ENCODE results near the gene SEPTIN3.
"Not testable (repeated sequence)": the region's sequence is repeated elsewhere in the genome, so short reads cannot be mapped to it uniquely, and the experiment has no call there.

SEPTIN3 gene

DNA sequence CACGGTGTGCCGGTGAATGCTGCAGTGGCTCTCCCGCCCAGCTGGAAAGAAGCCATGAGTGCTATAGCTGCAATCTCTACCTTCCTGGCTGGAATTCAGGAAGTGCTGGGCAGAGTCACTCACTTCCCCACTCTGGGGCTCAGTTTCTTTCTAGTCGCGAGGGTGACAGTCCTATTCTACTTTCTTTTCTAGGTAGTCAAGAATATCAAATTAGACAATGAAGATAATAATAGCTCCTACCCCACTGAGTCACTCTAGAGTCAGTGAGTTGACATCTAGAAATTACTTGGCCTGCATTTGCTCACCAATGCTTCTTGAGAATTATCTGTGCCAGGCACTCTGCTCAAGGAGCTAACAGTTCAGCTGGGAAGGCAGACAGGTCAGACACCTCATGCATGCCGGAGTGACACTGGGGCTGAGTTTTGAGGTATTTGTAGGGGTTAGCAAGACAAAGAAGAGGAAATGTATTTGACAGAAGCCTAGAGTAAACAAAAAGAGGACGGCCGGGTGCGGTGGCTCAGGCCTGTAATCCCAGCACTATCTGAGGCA, 25.5 kb upstream of the SEPTIN3 start:
- no peak for DNase-seq

DNA sequence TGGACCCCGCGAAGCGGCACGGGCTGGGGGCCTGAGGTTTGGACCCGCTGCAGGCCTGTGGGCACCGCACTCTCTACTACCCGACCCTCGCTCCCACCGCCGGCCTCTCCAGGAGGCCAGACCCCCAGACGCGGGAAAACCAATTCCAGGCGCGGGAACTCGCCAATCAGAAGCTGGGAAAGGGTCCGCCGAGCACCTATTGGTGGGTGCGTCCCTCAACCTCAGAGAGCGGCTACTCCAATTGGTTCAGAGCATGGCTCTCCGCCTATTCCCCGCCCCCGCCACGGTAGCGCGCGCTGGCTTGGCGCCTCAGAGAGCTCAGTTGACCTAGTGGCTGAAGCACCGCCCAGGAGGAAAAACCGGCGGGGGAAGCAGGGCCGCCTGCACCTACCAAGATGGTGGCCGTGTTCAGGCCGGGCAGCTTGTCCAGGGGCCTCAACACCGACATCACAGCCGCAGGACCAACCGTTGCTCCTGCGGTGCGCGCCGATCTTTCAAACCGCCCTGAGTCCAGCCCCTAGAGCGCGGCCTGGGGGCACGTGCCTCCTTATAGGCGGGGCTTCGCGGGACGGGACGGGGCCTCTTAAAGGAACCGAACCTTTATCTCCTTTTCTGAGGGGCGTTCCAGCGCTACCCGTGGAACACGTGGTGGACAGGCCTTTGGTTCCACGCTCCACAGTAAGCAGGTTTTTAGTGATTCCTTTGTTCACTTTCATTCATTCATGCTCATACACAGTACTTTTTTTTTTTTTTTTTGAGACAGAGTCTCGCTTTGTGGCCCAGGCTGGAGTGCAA, 22.4 kb upstream of the SEPTIN3 start, which contains the start of gene CENPM:
Gene CENPM (minus strand): TSS at position 524 of the 795 bp plus-strand sequence. CDS start 76 bp downstream, at position 448.
- peak; percentile 84 for DNase-seq

DNA sequence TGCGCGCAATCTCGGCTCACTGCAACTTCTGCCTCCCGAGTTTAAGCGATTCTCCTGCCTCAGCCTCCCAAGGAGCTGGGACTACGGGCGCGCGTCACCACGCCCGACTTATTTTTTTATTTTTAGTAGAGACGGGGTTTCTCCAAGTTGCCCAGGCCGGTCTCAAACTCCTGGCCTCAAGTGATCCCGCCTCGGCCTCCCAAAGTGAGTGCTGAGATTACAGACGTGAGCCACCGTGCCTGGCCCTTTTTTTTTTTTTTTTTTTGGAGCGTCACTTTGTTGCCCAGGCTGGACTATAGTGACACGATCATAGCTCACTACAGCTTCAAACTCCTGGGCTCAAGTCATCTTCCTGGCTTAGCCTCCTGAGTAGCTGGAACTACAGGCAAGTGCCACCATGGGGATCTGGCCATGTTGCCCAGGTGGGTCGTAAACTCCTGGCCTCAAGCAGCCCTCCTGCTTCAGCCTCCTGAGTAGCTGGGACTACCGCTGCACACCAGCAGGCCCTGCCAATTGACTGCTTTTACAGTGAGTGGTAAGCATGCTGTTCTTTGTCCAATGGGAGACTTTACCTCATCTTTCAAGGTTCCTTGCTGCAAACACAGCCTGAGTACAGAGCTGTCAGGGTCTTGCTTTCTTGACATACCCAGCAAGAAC, 21.7 kb upstream of the SEPTIN3 start:
- DNase-seq = no peak

DNA sequence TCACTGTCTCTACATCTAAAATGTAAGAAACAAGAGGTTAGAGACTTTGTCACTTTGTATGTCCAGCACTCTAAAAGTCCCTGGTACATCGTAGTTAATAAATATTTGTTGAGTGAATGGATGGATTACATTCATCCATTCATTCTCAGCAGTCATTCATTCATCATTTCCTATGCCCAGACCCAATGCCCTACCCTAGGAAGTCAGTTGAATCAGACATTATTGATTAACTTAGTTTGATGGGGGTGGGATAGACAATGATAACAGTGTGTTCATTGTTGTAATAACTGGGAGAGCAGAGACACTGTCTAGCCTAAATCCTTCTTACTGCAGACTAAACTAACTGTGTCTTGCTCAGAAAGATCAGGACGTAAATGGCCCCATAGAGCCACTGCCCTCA, 21.1 kb upstream of the SEPTIN3 start:
- no peak for DNase-seq

DNA sequence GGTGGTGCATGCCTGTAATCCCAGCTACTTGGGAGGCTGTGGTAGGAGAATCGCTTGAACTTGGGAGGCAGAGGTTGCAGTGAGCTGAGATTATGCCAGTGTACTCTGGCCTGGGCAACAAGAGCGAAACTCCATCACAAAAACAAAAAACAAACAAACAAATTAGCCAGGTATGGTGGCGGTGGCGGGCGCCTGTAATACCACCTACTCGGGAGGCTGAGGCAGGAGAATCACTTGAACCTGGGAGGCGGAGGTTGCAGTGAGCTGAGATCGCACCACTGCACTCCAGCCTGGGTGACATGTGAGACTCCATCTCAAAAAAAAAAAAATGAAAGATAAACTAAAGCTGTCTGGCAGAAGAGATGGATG, 20.3 kb upstream of the SEPTIN3 start:
- not testable (repeated sequence) for DNase-seq

DNA sequence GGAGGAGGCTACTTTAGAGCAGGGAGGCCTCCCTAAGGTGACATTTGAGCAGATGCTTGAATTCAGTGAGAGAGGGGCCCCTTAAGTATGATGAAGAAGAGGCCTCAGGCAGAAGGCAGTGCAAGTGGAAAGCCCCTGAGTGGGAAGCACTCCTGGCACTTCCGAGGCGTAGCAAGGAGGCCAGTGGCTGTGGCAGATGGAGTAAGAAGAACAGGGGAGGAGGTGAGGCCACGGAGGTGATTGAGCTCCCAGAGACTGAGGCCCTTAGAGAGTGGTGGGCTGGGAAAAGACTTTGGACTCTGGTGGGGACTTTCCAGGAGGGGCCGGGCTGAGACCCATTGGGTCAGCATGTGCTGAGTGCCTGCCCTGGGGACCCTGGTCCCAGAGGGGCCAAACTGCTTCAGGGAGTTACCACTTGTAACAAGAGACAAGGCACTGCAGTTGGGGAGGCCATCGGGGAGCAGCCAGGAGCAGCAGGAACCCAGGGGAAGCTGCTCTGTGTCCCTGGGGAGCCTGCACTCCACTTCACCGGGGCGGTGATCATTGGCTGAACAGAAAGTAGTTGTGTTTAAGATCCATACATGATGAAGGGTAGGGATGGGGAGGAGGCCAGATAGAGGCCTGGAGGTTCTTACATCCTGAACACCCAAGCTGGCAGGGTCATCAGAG, 19.8 kb upstream of the SEPTIN3 start:
- DNase-seq = no peak

DNA sequence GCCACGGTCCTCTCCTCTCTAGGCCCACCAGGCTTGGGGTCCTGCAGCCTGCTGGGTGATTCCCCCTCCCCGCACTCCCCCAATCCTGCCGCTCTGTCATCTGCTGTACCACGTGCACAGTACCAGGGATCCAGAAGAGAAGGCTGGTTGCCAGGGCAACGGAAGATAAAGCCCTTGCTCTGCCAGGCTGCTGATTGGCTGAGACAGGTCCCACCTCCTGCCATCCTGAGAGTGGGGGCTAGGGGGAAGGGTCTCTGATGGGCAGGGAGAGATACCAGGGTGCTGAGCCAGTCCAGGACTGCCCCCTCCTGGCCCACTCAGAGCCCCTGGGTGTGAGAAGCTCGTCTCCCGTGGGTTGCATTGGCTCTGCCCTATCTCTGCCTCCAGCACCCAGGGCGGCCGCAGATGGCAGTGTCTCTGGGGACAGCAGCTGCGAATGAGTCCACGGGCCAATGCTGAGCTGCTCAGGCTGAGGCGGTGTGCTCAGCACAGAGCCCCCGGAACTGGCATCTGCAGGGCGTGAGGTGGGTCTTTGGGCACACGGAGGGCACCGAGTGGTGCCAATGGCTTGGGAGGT, 17.3 kb upstream of the SEPTIN3 start, which contains the start of gene SMIM45:
Gene SMIM45 (plus strand): TSS at position 253 of the 577 bp plus-strand sequence.
- DNase-seq = no peak

DNA sequence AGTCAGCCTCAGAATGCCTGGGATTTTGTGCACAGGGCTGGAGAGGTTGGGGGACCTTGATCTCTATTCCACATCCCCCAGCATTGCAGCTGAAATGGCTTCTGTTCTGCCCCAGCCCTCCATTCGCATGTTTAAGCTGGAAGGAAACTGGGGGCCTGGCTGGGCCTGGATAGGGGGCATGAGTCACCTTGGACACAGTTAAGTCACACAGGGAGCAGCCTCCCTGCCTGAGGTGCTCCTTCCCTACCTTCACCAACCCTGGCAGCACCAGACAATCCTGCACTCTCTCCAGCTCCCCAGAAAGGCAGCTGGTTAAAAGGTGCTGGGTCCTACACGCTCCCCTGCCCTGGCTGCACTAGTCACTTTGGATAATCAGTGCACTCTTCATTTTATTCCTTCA, 16.5 kb upstream of the SEPTIN3 start:
- no peak for DNase-seq

DNA sequence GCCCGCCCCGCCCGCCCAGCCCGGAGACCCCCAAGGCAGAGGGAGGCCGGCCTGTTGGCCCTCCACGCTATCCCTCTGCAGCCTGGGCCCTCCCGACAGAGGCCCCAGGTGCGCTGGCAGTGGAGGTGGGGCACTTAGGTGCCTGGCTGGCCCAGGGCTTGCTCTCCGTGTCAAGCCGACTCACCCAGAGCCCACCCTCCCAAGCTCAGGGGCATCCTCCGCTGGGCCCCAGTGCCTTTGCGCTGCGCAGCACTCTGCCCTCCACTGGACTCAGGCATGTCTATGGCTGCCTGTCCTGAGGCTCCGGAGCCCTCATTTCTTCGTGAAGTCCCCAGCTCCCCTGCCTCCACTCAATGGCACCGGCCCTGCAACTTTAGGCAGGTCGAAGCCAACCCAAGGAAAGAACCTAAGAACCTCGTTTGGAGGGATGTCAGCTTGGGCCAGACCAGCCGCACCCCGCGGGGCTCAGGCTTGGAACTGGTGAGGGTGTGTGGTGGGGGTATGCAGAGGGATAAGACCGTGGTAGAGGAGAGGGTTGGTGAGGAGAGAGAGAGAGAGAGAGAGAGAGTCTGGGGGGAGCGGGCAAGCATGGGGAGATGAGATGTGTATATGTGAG, 11.2 kb upstream of the SEPTIN3 start:
- DNase-seq = no peak

DNA sequence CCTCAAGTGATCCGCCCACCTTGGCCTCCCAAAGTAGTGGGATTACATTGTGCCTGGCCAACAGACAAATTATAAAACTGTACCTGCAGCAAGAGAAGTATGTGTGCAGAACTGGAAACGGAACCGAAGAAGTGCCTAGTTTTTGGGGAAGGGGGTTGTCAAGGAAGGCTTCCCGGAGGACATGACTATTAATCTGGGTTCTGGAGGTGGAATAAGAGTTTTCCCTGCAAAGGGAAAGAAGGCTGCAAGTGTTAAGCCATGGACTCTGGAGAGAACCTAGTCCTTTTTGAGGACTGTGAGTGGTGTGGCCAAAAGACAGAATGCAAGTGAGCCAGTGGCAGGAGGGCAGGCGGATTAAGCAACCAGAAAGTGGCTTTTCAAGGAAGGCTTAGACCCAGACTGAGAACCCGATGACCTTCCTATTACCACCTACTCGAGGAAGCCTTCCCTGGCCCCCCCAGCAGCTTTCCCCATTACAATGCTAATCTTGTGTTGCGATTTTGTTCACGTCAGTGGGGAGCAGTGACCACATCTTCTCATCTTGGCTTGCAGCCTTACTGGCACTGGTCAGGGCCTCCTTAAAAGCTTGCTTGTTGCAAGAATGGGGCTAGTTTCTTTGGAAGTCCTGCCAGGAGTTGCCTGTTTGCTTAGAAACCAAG, 5.7 kb upstream of the SEPTIN3 start:
- no peak for DNase-seq

DNA sequence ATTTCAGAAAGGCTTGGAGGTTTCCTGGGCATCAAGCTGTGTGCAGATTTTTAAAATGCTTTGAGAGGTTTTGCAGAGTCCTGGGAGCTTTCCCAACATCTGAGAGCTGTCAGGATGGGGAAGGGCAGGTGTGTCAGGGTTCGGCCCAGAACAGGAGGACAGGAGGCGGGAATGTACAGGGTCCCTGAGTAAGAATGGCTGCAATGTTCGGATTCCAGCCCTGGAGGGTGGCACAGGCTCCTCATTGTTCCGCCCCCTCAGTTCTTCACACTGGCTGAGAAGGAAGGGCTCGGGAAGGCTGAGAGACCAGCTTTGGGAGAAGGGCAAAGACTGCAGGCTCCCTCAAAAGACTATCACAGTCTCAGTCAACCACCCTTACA, 5.1 kb upstream of the SEPTIN3 start:
- no peak for DNase-seq

DNA sequence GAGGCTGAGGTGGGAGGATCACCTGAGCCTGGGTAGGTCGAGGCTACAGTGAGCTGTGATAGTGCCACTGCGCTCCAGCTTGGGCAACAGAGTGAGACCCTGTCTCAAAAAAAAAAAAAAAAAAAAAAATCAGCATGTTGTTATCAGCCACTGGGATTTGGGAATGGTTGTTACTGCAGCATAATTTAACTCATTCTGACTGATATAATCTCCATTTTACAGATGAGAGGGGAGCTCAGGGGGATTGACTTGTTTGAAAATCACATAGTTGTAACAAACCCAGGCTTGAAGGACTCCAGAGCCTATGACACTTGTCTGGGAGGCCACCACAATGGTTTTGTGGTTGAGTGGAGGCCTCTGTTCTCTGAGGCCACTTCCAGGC, 3.0 kb upstream of the SEPTIN3 start:
- no peak for DNase-seq

DNA sequence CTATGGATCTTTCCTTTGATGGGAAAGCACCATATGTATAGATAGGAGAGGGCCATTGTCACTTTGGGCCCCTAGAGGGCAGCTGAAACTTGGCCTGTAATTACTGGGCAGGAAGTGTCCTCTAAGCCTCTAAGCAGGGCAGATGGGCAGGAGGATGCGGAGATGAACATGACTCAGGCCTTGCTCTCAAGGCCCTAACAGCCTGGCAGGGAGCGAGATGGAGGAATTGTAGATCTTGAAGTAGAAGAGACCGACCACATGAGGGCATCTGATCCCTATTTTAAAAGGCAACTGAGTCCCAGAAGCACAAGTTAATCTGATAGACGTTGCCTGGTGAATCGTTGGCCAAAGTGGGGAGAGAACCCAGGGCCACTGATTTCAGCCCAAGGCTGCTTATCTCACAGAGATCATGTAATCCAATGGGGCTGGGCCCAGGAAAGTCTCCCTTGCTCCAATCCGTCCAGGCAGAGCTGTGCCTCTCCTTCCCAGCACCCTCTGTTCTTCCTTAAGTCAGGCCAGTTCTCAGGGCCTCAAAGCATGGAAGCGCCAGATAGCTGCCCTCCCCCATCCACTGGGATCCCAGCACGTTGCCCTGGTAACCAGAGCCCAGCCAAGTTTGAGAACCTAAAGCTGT, 2.5 kb upstream of the SEPTIN3 start:
- DNase-seq = no peak

DNA sequence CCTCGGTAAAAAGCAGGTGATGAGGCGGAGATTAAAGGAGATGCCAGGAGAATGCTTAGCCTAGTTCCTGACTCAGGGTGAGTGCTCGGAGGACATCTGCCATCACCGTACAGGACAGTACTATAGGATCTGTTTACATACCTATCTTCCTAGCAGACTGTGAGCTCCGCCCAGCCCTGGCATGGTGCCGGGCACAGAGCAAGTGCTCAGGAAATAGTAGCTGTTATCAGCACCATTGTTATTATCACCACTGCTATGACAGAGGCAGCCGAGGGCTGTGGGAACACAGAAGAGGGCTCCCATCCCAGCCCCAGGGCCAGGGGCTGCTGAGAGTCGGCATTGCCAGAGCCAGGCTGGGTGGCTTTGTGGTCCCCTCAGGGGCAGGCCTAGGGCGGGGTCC, 642 bp upstream of the SEPTIN3 start:
- DNase-seq = no peak

DNA sequence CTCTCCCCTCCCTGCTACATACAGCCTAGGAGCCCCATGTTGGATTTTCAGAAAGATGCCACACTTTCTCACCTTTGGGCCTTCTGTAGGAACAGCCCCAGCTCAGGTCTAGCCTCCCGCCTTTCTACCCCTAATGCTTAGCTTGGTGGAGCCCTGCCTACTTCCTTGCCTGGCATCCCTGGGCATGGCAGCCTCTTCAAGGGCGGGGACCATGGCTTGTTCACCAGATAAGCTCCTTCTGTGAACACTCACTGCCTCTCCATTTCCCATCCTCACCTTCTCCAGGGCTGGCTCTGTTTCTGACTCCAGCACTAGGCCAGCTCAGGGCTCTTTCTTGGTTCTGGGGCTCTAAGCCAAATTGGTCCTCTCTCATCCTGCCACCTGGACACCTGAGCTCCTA, 1.4 kb downstream of the SEPTIN3 start:
- no peak for DNase-seq

DNA sequence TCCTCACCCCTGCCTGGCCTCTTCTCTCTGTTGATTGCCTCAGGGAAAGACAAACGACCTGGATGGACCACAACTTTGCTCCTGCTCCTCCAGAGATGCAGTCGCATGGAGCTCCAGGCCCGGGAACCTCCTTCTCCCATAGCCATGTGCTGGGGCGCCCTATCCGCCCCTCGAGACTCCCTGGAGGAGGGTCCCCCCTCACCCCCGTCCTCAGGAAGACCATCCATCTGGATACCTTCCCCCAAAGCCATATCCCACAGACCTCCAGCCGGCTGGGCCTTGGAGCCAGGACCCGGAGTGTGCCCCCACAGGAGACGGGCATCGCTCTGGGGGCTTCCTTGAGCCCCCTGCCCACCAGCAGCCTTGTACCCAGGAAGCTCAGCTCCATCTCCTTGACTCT, 2.2 kb downstream of the SEPTIN3 start:
- DNase-seq = no peak

DNA sequence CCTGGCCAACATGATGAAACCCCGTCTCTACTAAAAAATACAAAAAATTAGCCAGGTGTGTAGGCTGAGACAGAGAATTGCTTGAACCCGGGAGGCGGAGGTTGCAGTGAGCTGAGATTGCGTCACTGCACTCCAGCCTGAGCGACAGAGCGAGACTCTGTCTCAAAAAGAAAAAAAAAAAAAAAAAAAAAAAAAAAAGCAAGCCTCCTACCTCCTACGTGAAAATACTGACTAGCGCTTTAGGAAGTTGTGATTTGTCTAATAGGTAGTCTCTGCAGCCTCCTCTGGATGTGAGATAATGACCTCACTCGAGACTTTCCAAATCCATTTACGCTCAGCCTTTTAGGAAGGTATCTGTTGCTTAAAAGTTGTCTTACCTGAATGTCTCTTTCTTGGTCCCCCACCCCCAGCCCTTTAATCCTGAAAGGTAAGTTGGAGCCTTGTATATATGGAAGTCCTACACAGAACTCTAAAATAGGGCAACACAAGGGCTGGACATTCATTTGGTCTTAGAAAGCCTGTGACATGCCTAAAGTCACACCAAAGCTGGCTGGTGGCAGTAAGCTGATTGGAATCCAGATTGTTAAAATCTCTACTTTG, 5.5 kb downstream of the SEPTIN3 start:
- DNase-seq = no peak

DNA sequence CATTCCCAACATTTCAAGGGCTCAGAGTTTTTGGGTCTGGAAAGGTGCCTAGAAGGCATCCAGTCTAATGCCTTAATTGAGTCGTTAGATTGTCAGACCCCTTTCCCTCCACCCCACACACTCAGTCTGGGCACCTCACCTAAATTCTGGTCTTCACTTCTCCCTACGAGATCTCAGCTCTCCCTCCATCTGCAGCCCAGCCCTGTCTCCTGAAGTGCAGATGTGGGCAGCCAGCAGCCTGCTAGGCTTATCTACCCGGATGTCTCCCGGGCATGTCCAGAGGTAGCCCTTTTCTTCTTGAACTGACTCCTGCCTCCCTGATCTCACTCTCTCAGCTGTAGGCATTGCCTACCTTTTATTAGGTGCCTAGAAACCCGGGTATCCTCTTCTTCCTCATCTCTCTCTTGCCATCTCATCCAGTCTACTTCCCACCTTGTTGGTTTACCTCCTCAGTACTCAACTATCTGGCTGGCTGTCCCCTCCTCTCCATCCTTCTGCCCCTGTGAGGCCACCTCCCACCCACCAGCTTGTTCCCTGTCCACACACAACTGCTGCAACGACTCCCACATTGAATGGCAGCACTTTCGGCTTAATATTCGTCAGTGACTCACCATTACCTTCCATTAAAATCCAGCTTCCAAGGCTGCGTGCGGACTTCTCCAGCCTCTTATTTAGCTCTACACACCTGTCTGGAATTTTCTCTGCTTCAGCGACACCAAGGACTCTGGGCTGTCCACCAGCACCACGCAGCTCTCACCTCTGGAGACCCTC, 6.2 kb downstream of the SEPTIN3 start:
- DNase-seq = no peak

DNA sequence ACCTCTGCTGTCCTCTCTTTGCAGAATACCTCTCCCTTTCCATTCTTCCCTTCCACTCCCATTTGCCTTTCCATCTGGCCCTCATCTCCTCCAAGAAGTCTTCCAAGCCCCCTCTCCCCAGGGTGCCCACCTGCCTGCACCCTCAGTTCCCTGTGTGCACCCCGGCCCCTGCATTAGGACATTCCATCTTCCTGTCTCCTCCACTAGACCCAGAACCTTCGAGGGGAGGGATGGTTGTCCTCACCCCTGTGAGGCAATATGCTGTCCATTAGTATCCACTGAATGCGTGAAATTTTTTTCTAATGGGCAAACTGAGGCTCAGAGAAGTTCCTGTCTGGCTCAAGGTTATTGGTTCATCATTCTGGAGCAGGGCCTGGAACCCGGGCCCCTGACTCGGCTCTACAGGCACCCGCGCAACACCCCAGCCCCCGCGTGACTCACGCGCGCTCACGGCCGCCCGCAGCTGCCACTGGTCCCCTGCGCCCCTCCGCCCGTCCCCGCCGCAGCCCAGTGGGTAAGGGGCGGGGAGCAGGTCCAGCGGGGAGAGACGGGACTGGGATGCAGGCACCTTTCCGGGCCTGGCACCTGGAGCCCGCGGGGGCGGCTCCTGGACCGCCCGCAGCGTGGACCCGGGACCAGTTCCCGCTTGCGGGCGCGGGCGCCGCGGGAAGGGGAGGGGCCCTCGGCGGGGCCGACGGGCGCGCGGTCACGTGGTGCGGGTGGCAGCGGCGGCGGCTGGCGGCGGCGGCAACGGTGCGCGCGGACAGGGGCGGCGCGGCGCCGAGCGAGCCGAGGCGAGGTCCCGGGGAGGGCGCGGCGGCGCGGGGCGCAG, 7.0 kb downstream of the SEPTIN3 start:
- peak; percentile 30 for DNase-seq
